ENCODE data around the gene NRXN3.

DNA sequence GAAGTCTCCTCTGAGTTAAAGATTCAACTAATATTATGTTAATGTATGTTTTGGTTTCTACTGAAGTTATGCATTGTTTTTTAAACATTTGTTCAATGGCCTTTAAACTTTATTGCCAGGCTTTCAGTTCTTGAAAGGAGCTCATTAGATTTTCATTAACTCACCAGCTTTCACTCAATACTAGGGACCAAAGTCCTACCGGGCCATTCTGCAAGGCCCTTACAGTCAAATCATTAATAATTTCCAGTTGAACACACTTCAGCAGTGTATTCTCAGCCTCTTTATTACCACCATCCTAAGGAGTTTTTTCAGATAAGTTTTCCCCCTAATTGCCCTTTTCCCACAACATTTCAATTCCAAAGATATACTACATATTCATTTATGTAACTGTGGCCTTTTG, 1631.9 kb downstream of the NRXN3 start:
- TF ChIP-seq, protein P1, sequence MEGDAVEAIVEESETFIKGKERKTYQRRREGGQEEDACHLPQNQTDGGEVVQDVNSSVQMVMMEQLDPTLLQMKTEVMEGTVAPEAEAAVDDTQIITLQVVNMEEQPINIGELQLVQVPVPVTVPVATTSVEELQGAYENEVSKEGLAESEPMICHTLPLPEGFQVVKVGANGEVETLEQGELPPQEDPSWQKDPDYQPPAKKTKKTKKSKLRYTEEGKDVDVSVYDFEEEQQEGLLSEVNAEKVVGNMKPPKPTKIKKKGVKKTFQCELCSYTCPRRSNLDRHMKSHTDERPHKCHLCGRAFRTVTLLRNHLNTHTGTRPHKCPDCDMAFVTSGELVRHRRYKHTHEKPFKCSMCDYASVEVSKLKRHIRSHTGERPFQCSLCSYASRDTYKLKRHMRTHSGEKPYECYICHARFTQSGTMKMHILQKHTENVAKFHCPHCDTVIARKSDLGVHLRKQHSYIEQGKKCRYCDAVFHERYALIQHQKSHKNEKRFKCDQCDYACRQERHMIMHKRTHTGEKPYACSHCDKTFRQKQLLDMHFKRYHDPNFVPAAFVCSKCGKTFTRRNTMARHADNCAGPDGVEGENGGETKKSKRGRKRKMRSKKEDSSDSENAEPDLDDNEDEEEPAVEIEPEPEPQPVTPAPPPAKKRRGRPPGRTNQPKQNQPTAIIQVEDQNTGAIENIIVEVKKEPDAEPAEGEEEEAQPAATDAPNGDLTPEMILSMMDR (conservative IDR thresholded peaks at IDR 0.05), result no peak
- no peak for TF ChIP-seq EZH2 (IDR thresholded peaks at IDR 0.05; ENCODE audit: low read depth)

Data from PC-9 (cell line).